ENCODE data around the gene HACD2.

HACD2 gene, protein sequence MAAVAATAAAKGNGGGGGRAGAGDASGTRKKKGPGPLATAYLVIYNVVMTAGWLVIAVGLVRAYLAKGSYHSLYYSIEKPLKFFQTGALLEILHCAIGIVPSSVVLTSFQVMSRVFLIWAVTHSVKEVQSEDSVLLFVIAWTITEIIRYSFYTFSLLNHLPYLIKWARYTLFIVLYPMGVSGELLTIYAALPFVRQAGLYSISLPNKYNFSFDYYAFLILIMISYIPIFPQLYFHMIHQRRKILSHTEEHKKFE

DNA sequence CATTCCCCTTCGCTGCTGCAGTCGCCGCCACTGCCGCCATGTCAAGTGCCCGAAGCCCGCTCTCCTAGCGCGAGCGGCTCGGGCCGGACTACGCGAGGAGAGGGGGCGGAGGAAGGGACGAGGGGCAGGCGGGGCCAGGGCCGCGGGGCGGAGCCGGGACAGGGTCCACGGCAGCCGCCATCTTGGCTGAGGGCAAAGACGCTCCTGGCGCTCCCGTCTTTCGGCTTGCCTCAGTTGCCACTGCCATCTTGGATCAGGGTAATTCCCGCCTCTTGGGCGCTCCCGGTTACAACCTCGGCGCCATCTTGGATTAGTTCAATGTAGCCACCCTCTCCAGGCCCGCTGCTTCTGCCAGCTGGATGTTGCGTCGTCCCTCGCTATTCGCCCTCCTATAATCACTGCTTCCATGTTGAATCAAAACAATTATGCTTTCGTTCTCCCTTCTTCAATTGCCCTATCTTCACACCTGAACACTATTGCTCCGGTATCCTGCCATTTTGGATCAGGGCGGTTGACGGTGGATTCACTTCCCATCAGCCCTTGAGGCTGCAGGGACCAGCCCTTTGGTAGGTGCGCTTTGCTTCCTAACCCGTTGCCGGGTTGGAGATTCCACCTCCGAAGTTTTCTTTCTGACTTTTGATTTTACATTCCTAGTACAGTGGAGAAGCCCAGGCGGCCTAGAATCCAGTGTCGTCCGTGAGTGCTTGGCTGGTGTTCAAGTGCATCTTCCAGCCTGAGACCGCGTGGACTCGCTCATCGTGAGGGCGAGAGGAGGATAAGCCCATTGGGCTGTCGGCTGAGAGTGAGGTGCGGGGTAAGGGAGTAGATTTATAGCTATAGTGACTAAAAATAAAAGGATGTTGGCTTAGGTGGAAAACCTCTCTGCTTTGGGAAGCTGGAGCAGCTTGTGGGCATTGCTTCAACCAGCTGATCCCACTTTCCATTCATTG lies at the start of gene HACD2:
Gene HACD2 (minus strand): TSS at position 66 of the 950 bp plus-strand sequence. CDS start 26 bp downstream, at position 40.
- TF ChIP-seq, protein P1, sequence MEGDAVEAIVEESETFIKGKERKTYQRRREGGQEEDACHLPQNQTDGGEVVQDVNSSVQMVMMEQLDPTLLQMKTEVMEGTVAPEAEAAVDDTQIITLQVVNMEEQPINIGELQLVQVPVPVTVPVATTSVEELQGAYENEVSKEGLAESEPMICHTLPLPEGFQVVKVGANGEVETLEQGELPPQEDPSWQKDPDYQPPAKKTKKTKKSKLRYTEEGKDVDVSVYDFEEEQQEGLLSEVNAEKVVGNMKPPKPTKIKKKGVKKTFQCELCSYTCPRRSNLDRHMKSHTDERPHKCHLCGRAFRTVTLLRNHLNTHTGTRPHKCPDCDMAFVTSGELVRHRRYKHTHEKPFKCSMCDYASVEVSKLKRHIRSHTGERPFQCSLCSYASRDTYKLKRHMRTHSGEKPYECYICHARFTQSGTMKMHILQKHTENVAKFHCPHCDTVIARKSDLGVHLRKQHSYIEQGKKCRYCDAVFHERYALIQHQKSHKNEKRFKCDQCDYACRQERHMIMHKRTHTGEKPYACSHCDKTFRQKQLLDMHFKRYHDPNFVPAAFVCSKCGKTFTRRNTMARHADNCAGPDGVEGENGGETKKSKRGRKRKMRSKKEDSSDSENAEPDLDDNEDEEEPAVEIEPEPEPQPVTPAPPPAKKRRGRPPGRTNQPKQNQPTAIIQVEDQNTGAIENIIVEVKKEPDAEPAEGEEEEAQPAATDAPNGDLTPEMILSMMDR (conservative IDR thresholded peaks at IDR 0.05; ENCODE audit: low read length), result no peak
- DNase-seq (ENCODE audit: low read depth), result peak; percentile 96
- H3K4me3 ChIP-seq (ENCODE audit: low read length), result peak within 1 kb of the TSS; percentile 74

DNA sequence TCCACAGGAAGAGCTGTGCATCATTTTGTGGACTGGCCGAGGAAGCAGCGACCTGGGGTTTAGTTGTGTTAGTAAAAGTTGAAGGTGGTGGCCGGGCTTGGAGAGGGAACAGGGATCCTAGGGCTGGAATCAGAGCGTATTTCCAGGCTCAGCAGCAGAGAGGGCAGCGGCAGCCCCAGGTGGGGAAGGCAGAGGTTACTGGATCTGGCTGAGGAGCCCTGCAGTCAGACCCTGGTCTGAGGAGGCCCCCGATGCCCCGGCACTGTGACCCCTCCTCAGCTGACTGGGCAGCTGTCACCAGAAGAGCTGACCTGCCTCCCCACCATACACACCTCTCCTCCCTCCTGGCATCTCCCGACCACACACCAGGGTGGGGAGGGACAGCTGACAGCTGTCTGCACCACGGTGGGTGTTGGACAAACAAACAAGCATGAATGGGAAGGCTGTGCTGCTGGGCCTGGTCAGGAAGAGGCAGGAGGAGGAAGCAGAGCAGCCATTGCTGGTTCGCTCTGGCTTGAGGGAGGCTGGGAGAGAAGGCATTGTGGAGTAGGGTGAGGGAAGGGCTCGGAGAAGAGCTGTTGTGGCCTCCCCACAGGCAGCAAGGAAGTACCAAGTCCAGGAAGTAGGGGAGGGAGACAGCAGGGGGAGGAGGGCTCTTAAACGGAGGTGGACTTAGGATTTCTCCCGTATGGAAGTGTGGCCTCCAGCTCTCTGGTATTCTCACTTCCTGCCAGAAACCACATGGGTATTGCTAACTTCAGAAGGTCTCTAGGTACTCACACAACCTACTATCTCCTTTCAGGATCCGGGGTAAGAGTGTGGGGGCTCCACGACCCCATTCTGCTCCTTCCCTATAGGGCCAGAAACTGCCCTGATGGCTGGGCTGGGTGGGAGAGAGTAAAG lies 49.5 kb upstream of the HACD2 start:
- TF ChIP-seq, protein P1 (conservative IDR thresholded peaks at IDR 0.05; ENCODE audit: low read length), result no peak
- no peak overlapping the region for H3K4me3 ChIP-seq (ENCODE audit: low read length)
- peak; percentile 26 for DNase-seq (ENCODE audit: low read depth)

DNA sequence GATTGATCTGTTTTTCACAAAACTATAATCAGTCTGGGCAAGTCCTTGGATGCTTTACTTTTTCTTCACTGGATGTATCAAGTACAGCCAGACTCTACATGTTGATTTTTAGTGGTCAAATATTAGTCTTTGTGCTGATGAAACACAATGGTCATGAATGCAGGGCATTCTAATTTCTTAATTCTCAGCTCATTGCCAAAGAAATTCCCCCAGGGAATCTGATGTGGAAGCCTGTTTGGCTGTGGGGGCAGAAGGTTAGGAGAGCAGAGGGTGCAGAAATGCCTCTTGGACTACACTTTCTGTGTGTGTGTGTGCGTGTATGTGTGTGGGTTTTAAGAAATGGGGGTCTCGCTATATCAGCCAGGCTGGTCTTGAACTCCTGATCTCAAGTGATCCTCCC lies 48.7 kb upstream of the HACD2 start:
- peak; percentile 74 for DNase-seq (ENCODE audit: low read depth)
- H3K4me3 ChIP-seq (ENCODE audit: low read length), result no peak overlapping the region
- TF ChIP-seq, protein P1 (conservative IDR thresholded peaks at IDR 0.05; ENCODE audit: low read length), result no peak

DNA sequence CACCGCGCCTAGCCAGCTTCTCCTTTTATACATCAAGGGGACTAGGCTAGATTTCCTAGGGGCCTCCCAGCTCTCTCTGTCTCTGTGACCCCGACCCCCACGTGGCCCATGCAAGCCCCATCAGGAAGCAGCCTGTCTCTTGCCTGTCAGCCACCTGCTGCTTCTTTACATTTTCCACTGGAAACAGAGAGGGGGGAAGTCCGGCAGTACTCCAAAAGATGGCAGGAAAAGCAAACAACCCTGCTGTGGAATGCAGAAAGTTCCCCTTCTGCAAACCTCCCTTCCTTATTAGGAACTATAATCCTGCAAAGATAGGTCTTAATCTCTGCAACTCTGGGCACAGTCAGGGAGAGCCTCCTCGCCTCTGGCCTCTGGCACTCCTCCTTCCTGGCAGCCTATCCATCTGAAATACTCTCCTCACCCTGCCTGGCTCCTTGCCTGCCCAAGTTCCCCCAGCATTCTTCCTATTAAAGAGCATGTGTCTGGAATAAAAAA lies 47.4 kb upstream of the HACD2 start:
- TF ChIP-seq, protein P1 (conservative IDR thresholded peaks at IDR 0.05; ENCODE audit: low read length), result no peak
- no peak overlapping the region for H3K4me3 ChIP-seq (ENCODE audit: low read length)
- peak; percentile 74 for DNase-seq (ENCODE audit: low read depth)

DNA sequence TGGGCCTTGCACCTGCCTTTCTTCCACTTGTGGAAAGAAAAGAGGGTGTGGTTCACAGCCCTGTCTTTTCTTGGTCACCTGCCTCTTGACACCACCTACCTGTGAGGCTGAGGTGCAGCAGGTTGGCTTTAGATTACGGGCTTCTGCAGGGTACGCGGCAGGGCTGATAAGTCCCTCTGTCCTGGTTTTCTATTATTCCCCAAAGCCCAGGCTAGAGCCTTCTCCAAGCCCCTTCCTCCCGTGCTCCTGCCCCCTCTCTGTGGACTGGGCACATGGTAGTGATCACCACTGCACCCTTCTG lies 44.8 kb upstream of the HACD2 start:
- no peak overlapping the region for H3K4me3 ChIP-seq (ENCODE audit: low read length)
- TF ChIP-seq, protein P1 (conservative IDR thresholded peaks at IDR 0.05; ENCODE audit: low read length), result no peak
- DNase-seq (ENCODE audit: low read depth), result no peak

DNA sequence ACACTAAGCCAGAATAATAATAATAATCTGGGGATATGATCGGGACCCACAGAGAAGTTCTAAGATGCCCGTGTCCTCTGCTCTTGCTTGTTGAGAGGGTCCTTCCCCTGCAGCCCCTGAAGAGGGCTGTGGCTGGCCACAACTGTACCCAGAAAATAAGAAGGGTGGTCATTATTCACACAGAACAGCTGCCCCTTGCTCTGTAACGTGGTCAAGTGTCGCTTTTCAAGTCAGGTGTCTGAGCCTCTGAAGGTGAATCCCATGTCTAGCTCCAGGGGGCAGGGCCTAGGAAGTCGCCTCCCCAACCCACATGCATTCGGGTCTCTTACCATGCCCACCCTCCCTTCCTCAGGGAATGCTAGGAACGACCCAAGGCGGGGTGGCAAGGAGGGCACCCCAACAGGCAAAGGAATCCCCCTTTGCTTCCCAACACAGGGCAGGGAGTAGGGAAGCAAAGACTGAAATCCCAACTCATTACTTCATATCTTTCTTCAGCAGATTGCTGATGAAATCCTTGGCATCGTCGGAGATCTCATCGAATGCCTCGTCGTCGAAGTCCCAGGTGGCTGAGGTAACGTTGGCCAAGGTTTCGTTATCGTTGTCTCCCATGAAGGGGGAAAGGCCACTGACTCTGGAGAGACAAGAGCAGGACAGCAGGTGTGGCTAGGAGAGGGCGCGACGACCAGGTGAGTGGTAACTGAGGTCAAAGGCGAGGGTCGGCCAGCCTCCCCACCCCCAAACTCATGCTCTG lies 44.3 kb upstream of the HACD2 start:
- TF ChIP-seq, protein P1 (conservative IDR thresholded peaks at IDR 0.05; ENCODE audit: low read length), result no peak
- no peak for DNase-seq (ENCODE audit: low read depth)
- no peak overlapping the region for H3K4me3 ChIP-seq (ENCODE audit: low read length)
